Endothelial cell of umbilical vein (primary cell): ENCODE results near the gene LRFN2. TPM values are rescaled to one million over a fixed set of nuclear protein-coding genes. Genes with fewer than 3 reads are reported as not detected.

ENCODE experiments used
- BruUV-seq: library from RNA; stranded (reverse); fragments of 400-500 nt; replicated peaks from 2 replicates; lab custom pipeline; 2021; lab: Mats Ljungman, UMichigan
- CTCF ChIA-PET: fragments of 300-600, 350-600 bp; sonication (Branson Sonifier 250); formaldehyde crosslinking; loops from one replicate; lab custom pipeline; 2021; ENCODE audit warnings: antibody characterized with exemption, inconsistent platforms; lab: Charles Lee
- POLR2A ChIA-PET: fragments of 300-600, 350-600 bp; sonication (Branson Sonifier 250); formaldehyde crosslinking; loops from one replicate; lab custom pipeline; 2021; ENCODE audit warnings: antibody characterized with exemption, inconsistent platforms; lab: Charles Lee
- DNase-seq: peaks from one replicate; pipeline ENCODE4 v3.0.0-alpha.2; 2011; ENCODE audit warnings: low read depth, low spot score
- FAIRE-seq: peaks from 2 replicates; lab custom pipeline; 2011; peaks lifted over from hg19 to GRCh38; lab: Jason Lieb, UNC
- H2AFZ ChIP-seq: 2 replicates; pipeline ENCODE4 v1.6.0; 2012; ENCODE audit warnings: low read depth, low read length, control low read depth, inconsistent platforms
- H3K27ac ChIP-seq: 2 replicates; pipeline ENCODE4 v1.5.1; 2011; ENCODE audit warnings: low read depth, mild to moderate bottlenecking, control low read depth, low read length, moderate library complexity; ENCODE audit not compliant: insufficient read depth
- H3K27me3 ChIP-seq, 2 experiments: 2 replicates each; pipeline versions ENCODE4 v1.6.0 to v1.6.1; 2011; ENCODE audit warnings: low read length in 2 of 2, mixed read lengths in 1 of 2; ENCODE audit not compliant: control insufficient read depth in 2 of 2, insufficient read depth in 2 of 2
- H3K36me3 ChIP-seq, 2 experiments: 2 replicates in 1 of 2; 3 replicates in 1 of 2; pipeline ENCODE4 v1.5.1; 2011; ENCODE audit warnings: low read length in 2 of 2, mild to moderate bottlenecking in 1 of 2, moderate library complexity in 1 of 2; ENCODE audit not compliant: control insufficient read depth in 2 of 2, insufficient read depth in 2 of 2; ENCODE audit errors: extremely low read depth in 1 of 2
- H3K4me1 ChIP-seq: 3 replicates; pipeline ENCODE4 v1.5.1; 2011; ENCODE audit warnings: mild to moderate bottlenecking, low read length; ENCODE audit not compliant: control insufficient read depth, insufficient read depth; ENCODE audit errors: extremely low read depth
- H3K4me2 ChIP-seq: 2 replicates; pipeline ENCODE4 v1.6.1; 2011; ENCODE audit warnings: low read length, control low read depth, mixed read lengths; ENCODE audit not compliant: insufficient read depth
- H3K4me3 ChIP-seq, 3 experiments: fragments of 200-600 bp in 1 of 3; sonication (generic), shearing (Covaris generic) in 1 of 3; replicated peaks in 1 of 3; 2 replicates each; pipeline ENCODE4 v1.5.1; 2011 to 2016; ENCODE audit warnings: control low read depth in 3 of 3, low read length in 3 of 3, mild to moderate bottlenecking in 2 of 3, inconsistent platforms in 1 of 3, low read depth in 1 of 3, moderate library complexity in 1 of 3; ENCODE audit not compliant: insufficient read depth in 1 of 3
- H3K79me2 ChIP-seq: 2 replicates; pipeline ENCODE4 v1.6.0; 2012; ENCODE audit warnings: low read length, inconsistent platforms; ENCODE audit not compliant: control insufficient read depth, insufficient read depth
- H3K9ac ChIP-seq: replicated peaks from 2 replicates; pipeline ENCODE3; 2011; ENCODE audit warnings: low read length, control low read depth; ENCODE audit not compliant: insufficient read depth; ENCODE audit errors: extremely low read depth
- H3K9me1 ChIP-seq: replicated peaks from 3 replicates; pipeline ENCODE4 v1.6.0; 2011; ENCODE audit warnings: mild to moderate bottlenecking, low read length; ENCODE audit not compliant: control insufficient read depth, insufficient read depth; ENCODE audit errors: extremely low read depth
- H3K9me3 ChIP-seq: replicated peaks from 2 replicates; pipeline ENCODE4 v1.5.1; 2012; ENCODE audit warnings: low read length, inconsistent platforms; ENCODE audit not compliant: control insufficient read depth, insufficient read depth
- H4K20me1 ChIP-seq: replicated peaks from 2 replicates; pipeline ENCODE3; 2011; ENCODE audit warnings: mild to moderate bottlenecking, low read length; ENCODE audit not compliant: control insufficient read depth, insufficient read depth; ENCODE audit errors: extremely low read depth
- EZH2 ChIP-seq: IDR thresholded peaks from 2 replicates; pipeline ENCODE4 v1.6.1; 2012; ENCODE audit warnings: borderline replicate concordance, low read depth, mild to moderate bottlenecking, moderate library complexity, low read length, inconsistent platforms; ENCODE audit not compliant: severe bottlenecking
- FOS ChIP-seq: IDR thresholded peaks from 2 replicates; pipeline ENCODE4 v1.6.1; 2011; ENCODE audit warnings: mild to moderate bottlenecking, low read length, moderate library complexity, borderline replicate concordance; ENCODE audit not compliant: insufficient read depth
- GATA2 ChIP-seq: IDR thresholded peaks from 2 replicates; pipeline ENCODE4 v1.7.0; 2011; ENCODE audit warnings: low read depth, mild to moderate bottlenecking, moderate library complexity, mixed read lengths, low read length; ENCODE audit not compliant: insufficient read length, insufficient read depth
- JUN ChIP-seq: IDR thresholded peaks from 2 replicates; pipeline ENCODE4 v1.6.1; 2011; ENCODE audit warnings: borderline replicate concordance, low read depth; ENCODE audit not compliant: insufficient read length, insufficient read depth
- MYC ChIP-seq: IDR thresholded peaks from one replicate; pipeline ENCODE4 v1.6.1; 2011; ENCODE audit warnings: mild to moderate bottlenecking, low read depth, low read length
- POLR2A ChIP-seq: IDR thresholded peaks from 2 replicates; pipeline ENCODE4 v1.6.1; 2012; ENCODE audit warnings: low read depth, mild to moderate bottlenecking, control low read depth, low read length
- POLR2AphosphoS5 ChIP-seq: IDR thresholded peaks from 2 replicates; pipeline ENCODE4 v1.6.1; 2012; ENCODE audit warnings: low read depth, mild to moderate bottlenecking, control low read depth, low read length, moderate library complexity; ENCODE audit not compliant: insufficient read depth
- dilution Hi-C: fragments of 300-500 bp; cut with MboI; formaldehyde crosslinking; loops from one replicate; pipeline ENCODE4 v1.15.0; 2019; ENCODE audit warnings: low sequenced_read_pairs; ENCODE audit not compliant: extremely low pct_ligation_motif_present
- intact Hi-C: fragments of 100-400 bp; cut with micrococcal nuclease; formaldehyde crosslinking; loops from one replicate; pipeline ENCODE4 v1.10.0; 2022
- polyA plus RNA-seq, 4 experiments: library from polyadenylated mRNA; depleted of rRNA in 3 of 4; stranded (reverse) in 3 of 4; unstranded in 1 of 4; fragments of >200 nt; gene quantifications; 2 replicates each; pipeline versions ENCODE4 v1.2.1 to v1.2.3, GENCODE V29; 2011 to 2012; ENCODE audit warnings: missing spikeins in 1 of 4
- total RNA-seq: library from RNA; stranded (reverse); gene quantifications from 2 replicates; pipeline ENCODE4 v1.2.3, GENCODE V29; 2021
- TF ChIP-seq, protein P1 (sequence below), 2 donors: IDR thresholded peaks; 1 replicate in 1 of 2; 2 replicates in 1 of 2; pipeline ENCODE4 v1.5.1; 2011; ENCODE audit warnings: low read length in 2 of 2, mild to moderate bottlenecking in 2 of 2, moderate library complexity in 2 of 2, control low read depth in 1 of 2, inconsistent platforms in 1 of 2, low read depth in 1 of 2; ENCODE audit not compliant: insufficient read depth in 1 of 2; ENCODE audit errors: extremely low read depth in 1 of 2
- TF ChIP-seq, protein P2 (sequence below): IDR thresholded peaks from 2 replicates; pipeline ENCODE4 v1.6.1; 2011; ENCODE audit not compliant: insufficient read depth, insufficient read length

The LRFN2 gene
- total and polyA plus RNA-seq, 2 donors (not counting 3 experiments of a cell fraction or from before 2014, with no cell fraction given), result not detected

DNA sequence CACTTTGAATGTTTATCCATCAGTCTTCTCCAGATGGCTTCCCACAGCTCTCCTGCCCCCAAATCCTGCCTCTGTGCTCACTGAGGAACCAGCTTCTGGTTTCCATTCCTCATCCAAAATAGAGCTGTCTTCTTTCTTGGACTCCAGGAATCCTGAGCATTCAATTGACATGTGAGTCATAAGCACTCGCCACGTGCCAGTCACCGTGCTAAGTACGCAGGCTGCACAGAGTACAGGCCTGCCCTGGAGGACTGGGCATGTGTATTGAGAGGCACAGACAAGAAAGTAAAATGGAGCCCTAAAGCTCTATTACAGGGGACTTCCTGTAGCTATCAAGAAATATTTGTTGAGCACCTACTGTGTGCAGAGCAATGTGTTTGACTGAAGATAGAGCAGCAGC, 39.7 kb upstream of the LRFN2 start:
- dilution Hi-C loops, result no loop called here

More for the DNA sequence above, 39.7 kb upstream of the LRFN2 start:
- no peak overlapping the region for H3K4me2 ChIP-seq
- ChIA-PET POLR2A (no interaction called here), CTCF (interaction anchor here (1.1 kb wide), 1 partner anchor 39 kb away, joined by 4 read pairs; the partner anchor contains the start of gene LRFN2)
- no TSS peak for BruUV-seq
- no peaks in the 10 kb centered on the region for H3K27me3 ChIP-seq
- FAIRE-seq (no peak), DNase-seq (no peak)
- H3K27ac ChIP-seq, result no peak overlapping the region
- no peak overlapping the region for H3K9ac ChIP-seq
- H2AFZ ChIP-seq, result no peak overlapping the region
- no peaks in the 10 kb centered on the region for H4K20me1 ChIP-seq
- no peaks in the 10 kb centered on the region for H3K9me1 ChIP-seq
- H3K36me3 ChIP-seq, result no peaks in the 10 kb centered on the region
- TF ChIP-seq, protein P1, sequence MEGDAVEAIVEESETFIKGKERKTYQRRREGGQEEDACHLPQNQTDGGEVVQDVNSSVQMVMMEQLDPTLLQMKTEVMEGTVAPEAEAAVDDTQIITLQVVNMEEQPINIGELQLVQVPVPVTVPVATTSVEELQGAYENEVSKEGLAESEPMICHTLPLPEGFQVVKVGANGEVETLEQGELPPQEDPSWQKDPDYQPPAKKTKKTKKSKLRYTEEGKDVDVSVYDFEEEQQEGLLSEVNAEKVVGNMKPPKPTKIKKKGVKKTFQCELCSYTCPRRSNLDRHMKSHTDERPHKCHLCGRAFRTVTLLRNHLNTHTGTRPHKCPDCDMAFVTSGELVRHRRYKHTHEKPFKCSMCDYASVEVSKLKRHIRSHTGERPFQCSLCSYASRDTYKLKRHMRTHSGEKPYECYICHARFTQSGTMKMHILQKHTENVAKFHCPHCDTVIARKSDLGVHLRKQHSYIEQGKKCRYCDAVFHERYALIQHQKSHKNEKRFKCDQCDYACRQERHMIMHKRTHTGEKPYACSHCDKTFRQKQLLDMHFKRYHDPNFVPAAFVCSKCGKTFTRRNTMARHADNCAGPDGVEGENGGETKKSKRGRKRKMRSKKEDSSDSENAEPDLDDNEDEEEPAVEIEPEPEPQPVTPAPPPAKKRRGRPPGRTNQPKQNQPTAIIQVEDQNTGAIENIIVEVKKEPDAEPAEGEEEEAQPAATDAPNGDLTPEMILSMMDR (IDR thresholded peaks at IDR 0.05; ENCODE audit: extremely low read depth in 1 of 2, insufficient read depth in 1 of 2, low read depth in 1 of 2, low read length in 2 of 2), result no peak
- TF ChIP-seq MYC (no peak), GATA2 (no peak), POLR2A (no peak), EZH2 (no peak), POLR2AphosphoS5 (no peak), JUN (no peak), FOS (no peak)
- TF ChIP-seq, protein P2, sequence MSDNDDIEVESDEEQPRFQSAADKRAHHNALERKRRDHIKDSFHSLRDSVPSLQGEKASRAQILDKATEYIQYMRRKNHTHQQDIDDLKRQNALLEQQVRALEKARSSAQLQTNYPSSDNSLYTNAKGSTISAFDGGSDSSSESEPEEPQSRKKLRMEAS, result no peak
- H3K4me1 ChIP-seq, result no peaks in the 10 kb centered on the region
- H3K9me3 ChIP-seq, result no peaks in the 10 kb centered on the region
- H3K79me2 ChIP-seq, result no peaks in the 10 kb centered on the region
- no peak overlapping the region for H3K4me3 ChIP-seq
- intact Hi-C loops, result no loop called here
